K562 (cell line): Measurements from ENCODE around the gene BCKDHB. TPM values are rescaled to one million over a fixed set of nuclear protein-coding genes. Genes with fewer than 3 reads are reported as not detected.

Experiments used
- ATAC-seq: fragments of 200-7000 bp; cut with Tn5 transposase; 3 replicates; pipeline ENCODE4 v1.9.1; 2020; ENCODE audit warnings: moderate library complexity
- BruUV-seq: library from RNA; stranded (reverse); fragments of 400-500 nt; replicated peaks from 2 replicates; lab custom pipeline; 2021; lab: Mats Ljungman, UMichigan
- CTCF ChIA-PET: fragments of 300-600 bp; formaldehyde crosslinking; extraction: SDS; loops from one replicate; lab custom pipeline; 2021; ENCODE audit warnings: low intra/inter-chr PET ratio; lab: Yijun Ruan, JAX
- POLR2A ChIA-PET: fragments of 300-600, 350-650 bp; sonication (Branson Sonifier 250); formaldehyde crosslinking; extraction: SDS; loops from one replicate; lab custom pipeline; 2021; ENCODE audit warnings: antibody characterized with exemption, inconsistent platforms; lab: Yijun Ruan, JAX
- DNase-seq, 4 experiments: peaks; one replicate each; pipeline versions ENCODE4 v3.0.0 to v3.0.0-alpha.2; 2011 to 2018; ENCODE audit warnings: low spot score in 3 of 4, mixed read lengths in 3 of 4; ENCODE audit errors: extremely low read depth in 1 of 4
- FAIRE-seq: peaks from 2 replicates; lab custom pipeline; 2011; peaks lifted over from hg19 to GRCh38; lab: Jason Lieb, UNC
- H2AFZ ChIP-seq: 2 replicates; pipeline ENCODE4 v1.6.0; 2011; ENCODE audit warnings: low read depth, low read length, control low read depth, inconsistent platforms
- H3K27ac ChIP-seq: fragments of 200-600 bp; 3 replicates; pipeline ENCODE4 v1.8.0; 2011; ENCODE audit warnings: low read depth, mild to moderate bottlenecking, control low read depth, inconsistent platforms, low read length, moderate library complexity, mixed read lengths; ENCODE audit errors: extremely low read depth
- H3K27me3 ChIP-seq, 2 experiments: fragments of 300-600 bp in 1 of 2; 2 replicates in 1 of 2; 3 replicates in 1 of 2; pipeline versions ENCODE4 v1.6.0 to v1.8.0; 2011; ENCODE audit warnings: inconsistent platforms in 2 of 2, low read length in 2 of 2, mild to moderate bottlenecking in 1 of 2, mixed read lengths in 1 of 2, moderate library complexity in 1 of 2; ENCODE audit not compliant: control insufficient read depth in 2 of 2, insufficient read depth in 2 of 2
- H3K36me3 ChIP-seq: fragments of 300-600 bp; 3 replicates; pipeline ENCODE4 v1.8.0; 2011; ENCODE audit warnings: mild to moderate bottlenecking, low read length, inconsistent platforms; ENCODE audit not compliant: control insufficient read depth, insufficient read depth
- H3K4me1 ChIP-seq, 2 experiments: fragments of 200-600 bp in 1 of 2; replicated peaks in 1 of 2; 2 replicates in 1 of 2; 3 replicates in 1 of 2; pipeline versions ENCODE4 v1.5.1 to v1.8.0; 2011; ENCODE audit warnings: inconsistent platforms in 2 of 2, low read length in 2 of 2, mild to moderate bottlenecking in 1 of 2, mixed read lengths in 1 of 2, moderate library complexity in 1 of 2; ENCODE audit not compliant: control insufficient read depth in 2 of 2, insufficient read depth in 2 of 2
- H3K4me2 ChIP-seq: 2 replicates; pipeline ENCODE4 v1.6.1; 2011; ENCODE audit warnings: low read length, control low read depth, inconsistent platforms, mixed read lengths; ENCODE audit not compliant: insufficient read depth
- H3K4me3 ChIP-seq: fragments of 200-600 bp; sonication (generic), shearing (Covaris generic); 2 replicates; pipeline ENCODE4 v1.5.1; 2016; ENCODE audit warnings: control low read depth, inconsistent platforms
- H3K79me2 ChIP-seq: fragments of 200-600 bp; 3 replicates; pipeline ENCODE4 v1.8.0; 2011; ENCODE audit warnings: low read length, inconsistent platforms; ENCODE audit not compliant: control insufficient read depth, insufficient read depth
- H3K9ac ChIP-seq, 2 experiments: 2 replicates each; pipeline versions ENCODE4 v1.6.0 to v1.6.1; 2011; ENCODE audit warnings: low read depth in 2 of 2, low read length in 2 of 2, control low read depth in 1 of 2, inconsistent platforms in 1 of 2, mild to moderate bottlenecking in 1 of 2, mixed read lengths in 1 of 2; ENCODE audit not compliant: insufficient read depth in 1 of 2
- H3K9me1 ChIP-seq: one replicate; pipeline ENCODE4 v1.6.0; 2011; ENCODE audit warnings: inconsistent platforms, mild to moderate bottlenecking, low read length, moderate library complexity; ENCODE audit not compliant: control insufficient read depth, insufficient read depth
- H3K9me3 ChIP-seq: replicated peaks from 2 replicates; pipeline ENCODE4 v1.5.1; 2011; ENCODE audit warnings: low read depth, low read length, inconsistent platforms; ENCODE audit not compliant: control insufficient read depth, insufficient read depth
- H4K20me1 ChIP-seq: replicated peaks from 2 replicates; pipeline ENCODE4 v1.6.1; 2011; ENCODE audit warnings: low read length, inconsistent platforms, mixed read lengths; ENCODE audit not compliant: control insufficient read depth, insufficient read depth
- CC2D1A ChIP-seq: fragments of 450-650 bp; IDR thresholded peaks from 2 replicates; pipeline ENCODE4 v1.6.1; 2017; ENCODE audit warnings: mild to moderate bottlenecking
- DDX20 ChIP-seq: fragments of 450-650 bp; IDR thresholded peaks from 2 replicates; pipeline ENCODE4 v1.6.1; 2016; ENCODE audit warnings: missing genetic modification characterization, low read depth, mild to moderate bottlenecking, missing compliant biosample characterization, moderate library complexity
- GABPB1 ChIP-seq: sonication (generic); formaldehyde crosslinking; IDR thresholded peaks from 2 replicates; pipeline ENCODE4 v1.8.0; 2022; ENCODE audit warnings: mild to moderate bottlenecking, missing genetic modification reagents
- HBP1 ChIP-seq: fragments of 450-650 bp; formaldehyde crosslinking; IDR thresholded peaks from 2 replicates; pipeline ENCODE4 v1.4.0; 2022; ENCODE audit warnings: missing genetic modification characterization
- HDAC3 ChIP-seq: fragments of 450-650 bp; IDR thresholded peaks from 2 replicates; pipeline ENCODE4 v1.6.1; 2018; ENCODE audit warnings: borderline replicate concordance, mild to moderate bottlenecking, moderate library complexity; ENCODE audit not compliant: partially characterized antibody
- MCM5 ChIP-seq: fragments of 450-650 bp; IDR thresholded peaks from 2 replicates; pipeline ENCODE4 v1.6.1; 2016; ENCODE audit warnings: low read depth
- PHF20 ChIP-seq: fragments of 450-650 bp; IDR thresholded peaks from 2 replicates; pipeline ENCODE4 v1.6.1; 2018; ENCODE audit not compliant: partially characterized antibody
- POLR2G ChIP-seq: fragments of 200-400 bp; formaldehyde crosslinking; IDR thresholded peaks from 2 replicates; pipeline ENCODE4 v1.6.1; 2017; ENCODE audit warnings: low read depth, mild to moderate bottlenecking, antibody characterized with exemption, low read length, moderate library complexity
- RHOXF2B ChIP-seq: fragments of 250-450 bp; sonication (Bioruptor Pico); conservative IDR thresholded peaks from 2 replicates; pipeline ENCODE4 v1.5.1; 2021
- TAF1 ChIP-seq: IDR thresholded peaks from 2 replicates; pipeline ENCODE4 v1.6.1; 2011; ENCODE audit warnings: mild to moderate bottlenecking, low read length, moderate library complexity; ENCODE audit not compliant: insufficient read depth, control insufficient read depth, severe bottlenecking; ENCODE audit errors: extremely low read depth
- ZBED1 ChIP-seq: IDR thresholded peaks from 2 replicates; pipeline ENCODE4 v1.6.1; 2014
- ZFP1 ChIP-seq: fragments of 450-650 bp; formaldehyde crosslinking; IDR thresholded peaks from 2 replicates; pipeline ENCODE4 v1.4.0; 2020; ENCODE audit warnings: mild to moderate bottlenecking, mixed read lengths
- ZFP91 ChIP-seq: sonication (generic); formaldehyde crosslinking; IDR thresholded peaks from 2 replicates; pipeline ENCODE4 v1.8.0; 2022; ENCODE audit warnings: mild to moderate bottlenecking, missing genetic modification reagents
- ZNF12 ChIP-seq: sonication (generic); formaldehyde crosslinking; IDR thresholded peaks from 2 replicates; pipeline ENCODE4 v1.4.0; 2020; ENCODE audit warnings: mild to moderate bottlenecking, missing genetic modification reagents
- ZNF146 ChIP-seq: IDR thresholded peaks from one replicate; pipeline ENCODE4 v1.6.1; 2018; ENCODE audit warnings: missing compliant biosample characterization; ENCODE audit not compliant: unreplicated experiment
- WGBS: fragments of 100-300 bp; shearing (Covaris generic); methylation state at CpG from one replicate; pipeline ENCODE4 v1.1.6; 2016; ENCODE audit warnings: low coverage, mixed read lengths; ENCODE audit not compliant: insufficient coverage; ENCODE audit errors: missing lambda C conversion rate; 5-methylcytosine and 5-hydroxymethylcytosine counted together
- in situ Hi-C: fragments of 300-500 bp; cut with MboI; formaldehyde crosslinking; loops from 4 replicates; pipeline ENCODE4 v1.15.0; 2018; ENCODE audit warnings: inconsistent platforms, mixed read lengths
- intact Hi-C: fragments of 100-400 bp; cut with micrococcal nuclease; formaldehyde crosslinking; loops from 2 replicates; pipeline ENCODE4 v1.14.2; 2022
- polyA plus RNA-seq, 8 experiments: library from polyadenylated mRNA; depleted of rRNA in 4 of 8; stranded (reverse) in 5 of 8; unstranded in 3 of 8; fragments of >200 nt; fragmentation: Nextera tagmentation in 2 of 8; fragmentation: Illumina TruSeq in 1 of 8; extraction: Ambion mirVana in 2 of 8; extraction: Trizol in 1 of 8; gene quantifications; 2 replicates each; pipeline versions ENCODE4 v1.2.1 to v1.2.3, GENCODE V29; 2011 to 2014; ENCODE audit warnings: inconsistent platforms in 1 of 8, missing spikeins in 1 of 8
- total RNA-seq, 7 experiments: library from RNA; depleted of rRNA in 6 of 7; stranded (reverse); fragments of >200 nt in 6 of 7; fragmentation: Illumina TruSeq in 2 of 7; extraction: Trizol in 2 of 7; gene quantifications; 2 replicates each; pipeline versions ENCODE4 v1.2.1 to v1.2.3, GENCODE V29; 2011 to 2021; ENCODE audit warnings: low replicate concordance in 1 of 7
- TF ChIP-seq, protein P1 (sequence below): fragments of 250-450 bp; sonication (Bioruptor Pico); IDR thresholded peaks from 2 replicates; pipeline ENCODE4 v1.9.0; 2021; ENCODE audit warnings: mild to moderate bottlenecking
- TF ChIP-seq, protein P2 (sequence below): fragments of 250-450 bp; sonication (Bioruptor Pico); IDR thresholded peaks from 2 replicates; pipeline ENCODE4 v1.8.0; 2022; ENCODE audit warnings: inconsistent platforms

Gene BCKDHB
- total and polyA plus RNA-seq, 9 of the 15 experiments (the other 6 are each of a cell fraction or from before 2014, with no cell fraction given): 4.1 to 23.7 (median 7.5) TPM

DNA sequence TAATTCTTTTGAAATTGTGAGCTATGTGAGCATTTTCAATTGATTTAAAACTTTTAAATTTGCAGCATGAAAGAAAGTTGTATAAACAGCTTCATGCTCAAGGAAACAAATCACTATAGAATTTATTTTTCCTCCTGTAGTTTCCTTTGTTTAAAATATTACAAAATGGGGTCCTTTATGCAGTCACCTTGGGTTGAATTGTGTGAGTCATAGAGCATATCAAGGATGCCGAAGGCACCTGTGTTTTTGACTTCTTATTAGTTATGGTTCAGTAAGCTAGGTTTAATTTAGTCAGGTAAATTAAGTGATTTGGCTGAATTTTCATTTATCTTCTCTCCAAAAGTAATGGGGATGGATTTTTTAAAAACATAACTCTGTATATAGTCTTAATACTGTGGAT is 96.8 kb downstream of the BCKDHB start:
- no peak overlapping the region for H3K4me2 ChIP-seq
- BruUV-seq: no TSS peak
- H3K9me1 ChIP-seq: no peaks in the 10 kb centered on the region
- no peak overlapping the region for H3K4me3 ChIP-seq
- H3K27ac ChIP-seq: no peak overlapping the region
- CTCF ChIA-PET: no interaction called here
- H3K4me1 ChIP-seq: no peaks in the 10 kb centered on the region
- POLR2A ChIA-PET: no interaction called here
- no peaks in the 10 kb centered on the region for H4K20me1 ChIP-seq
- H3K27me3 ChIP-seq: no peaks in the 10 kb centered on the region
- in situ Hi-C loops: loop anchor here (10.0 kb wide), 1 partner anchor 228 kb away; no protein-coding TSS in a partner anchor
- intact Hi-C loops: no loop called here
- H3K9me3 ChIP-seq: no peaks in the 10 kb centered on the region
- H2AFZ ChIP-seq: no peak overlapping the region
- H3K36me3 ChIP-seq: no peaks in the 10 kb centered on the region
- no peaks in the 10 kb centered on the region for H3K79me2 ChIP-seq
- ATAC-seq: no peak
- TF ChIP-seq GABPB1 (CRISPR knock-in tag) (no peak), HBP1 (no peak), ZNF12 (CRISPR knock-in tag) (no peak), PHF20 (no peak), RHOXF2B (CRISPR knock-in tag) (no peak), ZFP1 (no peak), TAF1 (no peak), ZNF146 (CRISPR knock-in tag) (no peak), DDX20 (no peak), MCM5 (no peak), CC2D1A (no peak), ZBED1 (no peak), ZFP91 (CRISPR knock-in tag) (no peak), POLR2G (no peak), HDAC3 (no peak)
- TF ChIP-seq, protein P1, sequence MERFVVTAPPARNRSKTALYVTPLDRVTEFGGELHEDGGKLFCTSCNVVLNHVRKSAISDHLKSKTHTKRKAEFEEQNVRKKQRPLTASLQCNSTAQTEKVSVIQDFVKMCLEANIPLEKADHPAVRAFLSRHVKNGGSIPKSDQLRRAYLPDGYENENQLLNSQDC (CRISPR knock-in tag): no peak
- TF ChIP-seq, protein P2, sequence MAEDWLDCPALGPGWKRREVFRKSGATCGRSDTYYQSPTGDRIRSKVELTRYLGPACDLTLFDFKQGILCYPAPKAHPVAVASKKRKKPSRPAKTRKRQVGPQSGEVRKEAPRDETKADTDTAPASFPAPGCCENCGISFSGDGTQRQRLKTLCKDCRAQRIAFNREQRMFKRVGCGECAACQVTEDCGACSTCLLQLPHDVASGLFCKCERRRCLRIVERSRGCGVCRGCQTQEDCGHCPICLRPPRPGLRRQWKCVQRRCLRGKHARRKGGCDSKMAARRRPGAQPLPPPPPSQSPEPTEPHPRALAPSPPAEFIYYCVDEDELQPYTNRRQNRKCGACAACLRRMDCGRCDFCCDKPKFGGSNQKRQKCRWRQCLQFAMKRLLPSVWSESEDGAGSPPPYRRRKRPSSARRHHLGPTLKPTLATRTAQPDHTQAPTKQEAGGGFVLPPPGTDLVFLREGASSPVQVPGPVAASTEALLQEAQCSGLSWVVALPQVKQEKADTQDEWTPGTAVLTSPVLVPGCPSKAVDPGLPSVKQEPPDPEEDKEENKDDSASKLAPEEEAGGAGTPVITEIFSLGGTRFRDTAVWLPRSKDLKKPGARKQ (CRISPR knock-in tag): no peak
- TF ChIP-seq, all 486 proteins: peak for 0
- no peak for DNase-seq
- FAIRE-seq: no peak
- H3K9ac ChIP-seq: no peak overlapping the region
- WGBS: 54% methylated on average over 1 of the region's 1 CpG
